K562 (cell line): ENCODE measurements around the gene GALNS. TPM values are rescaled to one million over a fixed set of nuclear protein-coding genes. Genes with fewer than 3 reads are reported as not detected.
A peak's percentile ranks its signal among the peaks of the same experiment; 100 is the strongest.

Source experiments
- ATF3 ChIP-seq, 2 experiments: fragments of 450-650 bp in 1 of 2; sonication (generic) in 1 of 2; formaldehyde crosslinking in 1 of 2; IDR thresholded peaks in 1 of 2; conservative IDR thresholded peaks in 1 of 2; 2 replicates each; pipeline versions ENCODE4 v1.6.1 to v1.8.1; 2016 to 2023; ENCODE audit warnings: mild to moderate bottlenecking in 2 of 2, moderate library complexity in 2 of 2, inconsistent platforms in 1 of 2, missing genetic modification reagents in 1 of 2
- CCAR2 ChIP-seq: fragments of 200-400 bp; formaldehyde crosslinking; IDR thresholded peaks from 2 replicates; pipeline ENCODE4 v1.6.1; 2017; ENCODE audit warnings: mild to moderate bottlenecking, low read depth, low read length
- FOSL1 ChIP-seq: fragments of 200-800 bp; sonication (Bioruptor generic); conservative IDR thresholded peaks from 2 replicates; pipeline ENCODE4 v1.6.1; 2016; ENCODE audit warnings: missing genetic modification characterization, missing compliant biosample characterization
- JUNB ChIP-seq: fragments of 450-650 bp; formaldehyde crosslinking; conservative IDR thresholded peaks from 2 replicates; pipeline ENCODE4 v1.4.0; 2020; ENCODE audit warnings: mild to moderate bottlenecking
- KDM1A ChIP-seq, 2 experiments: fragments of 450-650 bp; IDR thresholded peaks; 2 replicates each; pipeline ENCODE4 v1.6.1; 2016; ENCODE audit warnings: mild to moderate bottlenecking in 2 of 2
- NBN ChIP-seq: fragments of 450-650 bp; IDR thresholded peaks from 2 replicates; pipeline ENCODE4 v1.6.1; 2016; ENCODE audit warnings: low read depth, mild to moderate bottlenecking
- PCBP1 ChIP-seq: fragments of 200-400 bp; formaldehyde crosslinking; IDR thresholded peaks from 2 replicates; pipeline ENCODE4 v1.6.1; 2018; ENCODE audit warnings: mild to moderate bottlenecking, low read depth, low read length; ENCODE audit not compliant: poor library complexity, severe bottlenecking
- POLR2AphosphoS2 ChIP-seq: IDR thresholded peaks from 2 replicates; pipeline ENCODE4 v1.6.1; 2012; ENCODE audit warnings: low read length, improper control_type of control experiment
- RBM14 ChIP-seq: fragments of 200-400 bp; formaldehyde crosslinking; IDR thresholded peaks from 2 replicates; pipeline ENCODE4 v1.6.1; 2018; ENCODE audit warnings: low read depth, mild to moderate bottlenecking, low read length, moderate library complexity, borderline replicate concordance; ENCODE audit not compliant: insufficient read depth
- STAG1 ChIP-seq: sonication (generic); formaldehyde crosslinking; IDR thresholded peaks from 2 replicates; pipeline ENCODE4 v1.5.0; 2020; ENCODE audit warnings: missing genetic modification reagents, borderline replicate concordance
- TEAD4 ChIP-seq, 2 experiments: sonication (generic) in 1 of 2; formaldehyde crosslinking in 1 of 2; IDR thresholded peaks; 2 replicates each; pipeline versions ENCODE4 v1.6.1 to v1.8.0; 2012 to 2022; ENCODE audit warnings: borderline replicate concordance in 1 of 2, inconsistent platforms in 1 of 2, low read length in 1 of 2, mild to moderate bottlenecking in 1 of 2, missing genetic modification reagents in 1 of 2
- ZNF134 ChIP-seq: fragments of 250-450 bp; sonication (Bioruptor Pico); conservative IDR thresholded peaks from 2 replicates; pipeline ENCODE4 v1.4.0; 2020
- ZNF407 ChIP-seq: fragments of 450-650 bp; IDR thresholded peaks from 2 replicates; pipeline ENCODE4 v1.6.1; 2016; ENCODE audit warnings: low read depth
- ZNF696 ChIP-seq: fragments of 250-450 bp; sonication (Bioruptor Pico); conservative IDR thresholded peaks from 2 replicates; pipeline ENCODE4 v1.4.0; 2020; ENCODE audit warnings: mild to moderate bottlenecking, moderate library complexity
- polyA plus RNA-seq, 8 experiments: library from polyadenylated mRNA; depleted of rRNA in 4 of 8; stranded (reverse) in 5 of 8; unstranded in 3 of 8; fragments of >200 nt; fragmentation: Nextera tagmentation in 2 of 8; fragmentation: Illumina TruSeq in 1 of 8; extraction: Ambion mirVana in 2 of 8; extraction: Trizol in 1 of 8; gene quantifications; 2 replicates each; pipeline versions ENCODE4 v1.2.1 to v1.2.3, GENCODE V29; 2011 to 2014; ENCODE audit warnings: inconsistent platforms in 1 of 8, missing spikeins in 1 of 8
- total RNA-seq, 7 experiments: library from RNA; depleted of rRNA in 6 of 7; stranded (reverse); fragments of >200 nt in 6 of 7; fragmentation: Illumina TruSeq in 2 of 7; extraction: Trizol in 2 of 7; gene quantifications; 2 replicates each; pipeline versions ENCODE4 v1.2.1 to v1.2.3, GENCODE V29; 2011 to 2021; ENCODE audit warnings: low replicate concordance in 1 of 7
- TF ChIP-seq, protein P1 (sequence below): fragments of 450-650 bp; IDR thresholded peaks from 2 replicates; pipeline ENCODE4 v1.7.1; 2018; ENCODE audit warnings: mild to moderate bottlenecking, low read depth; ENCODE audit not compliant: partially characterized antibody

Gene GALNS
- total and polyA plus RNA-seq, 9 of the 15 experiments (the other 6 are each of a cell fraction or from before 2014, with no cell fraction given), result 0.38 to 13.2 (median 4.3) TPM

- TF ChIP-seq ATF3 (IDR thresholded peaks at IDR 0.05), result no peak
- TF ChIP-seq ATF3 (CRISPR knock-in tag; conservative IDR thresholded peaks at IDR 0.05), result 0 out of 2 replicates have a peak, but pooled peaks have one; percentile 15
- no peak for TF ChIP-seq STAG1
- TF ChIP-seq ZNF134 (CRISPR knock-in tag), result no peak
- no peak for TF ChIP-seq NBN
- TF ChIP-seq POLR2AphosphoS2, result 0 out of 2 replicates have a peak, but pooled peaks have one; percentile 67
- no peak for TF ChIP-seq FOSL1 (tag)
- no peak for TF ChIP-seq JUNB
- no peak for TF ChIP-seq CCAR2
- no peak; the same call in 1 of the 2 replicates for TF ChIP-seq TEAD4 (IDR thresholded peaks at IDR 0.05; ENCODE audit: low read length)
- no peak for TF ChIP-seq TEAD4 (CRISPR knock-in tag; IDR thresholded peaks at IDR 0.05; ENCODE audit: borderline replicate concordance)
- TF ChIP-seq PCBP1, result no peak
- TF ChIP-seq, protein P1, sequence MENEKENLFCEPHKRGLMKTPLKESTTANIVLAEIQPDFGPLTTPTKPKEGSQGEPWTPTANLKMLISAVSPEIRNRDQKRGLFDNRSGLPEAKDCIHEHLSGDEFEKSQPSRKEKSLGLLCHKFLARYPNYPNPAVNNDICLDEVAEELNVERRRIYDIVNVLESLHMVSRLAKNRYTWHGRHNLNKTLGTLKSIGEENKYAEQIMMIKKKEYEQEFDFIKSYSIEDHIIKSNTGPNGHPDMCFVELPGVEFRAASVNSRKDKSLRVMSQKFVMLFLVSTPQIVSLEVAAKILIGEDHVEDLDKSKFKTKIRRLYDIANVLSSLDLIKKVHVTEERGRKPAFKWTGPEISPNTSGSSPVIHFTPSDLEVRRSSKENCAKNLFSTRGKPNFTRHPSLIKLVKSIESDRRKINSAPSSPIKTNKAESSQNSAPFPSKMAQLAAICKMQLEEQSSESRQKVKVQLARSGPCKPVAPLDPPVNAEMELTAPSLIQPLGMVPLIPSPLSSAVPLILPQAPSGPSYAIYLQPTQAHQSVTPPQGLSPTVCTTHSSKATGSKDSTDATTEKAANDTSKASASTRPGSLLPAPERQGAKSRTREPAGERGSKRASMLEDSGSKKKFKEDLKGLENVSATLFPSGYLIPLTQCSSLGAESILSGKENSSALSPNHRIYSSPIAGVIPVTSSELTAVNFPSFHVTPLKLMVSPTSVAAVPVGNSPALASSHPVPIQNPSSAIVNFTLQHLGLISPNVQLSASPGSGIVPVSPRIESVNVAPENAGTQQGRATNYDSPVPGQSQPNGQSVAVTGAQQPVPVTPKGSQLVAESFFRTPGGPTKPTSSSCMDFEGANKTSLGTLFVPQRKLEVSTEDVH, result peak; percentile 15
- no peak for TF ChIP-seq ZNF407
- no peak for TF ChIP-seq RBM14
- TF ChIP-seq KDM1A (IDR thresholded peaks at IDR 0.05), result no peak
- TF ChIP-seq ZNF696 (CRISPR knock-in tag), result no peak; the same call in 1 of the 2 replicates
These were observed 47.6 kb downstream of the GALNS start (continued) for GRCh38 chr16:88809068-88809675.
